NCI-H146 (cell line): ENCODE data around the gene GRID1.

Source experiments
- DNase-seq: peaks from one replicate; lab custom pipeline; 2025; lab: John Stamatoyannopoulos, UW

Gene GRID1

DNA sequence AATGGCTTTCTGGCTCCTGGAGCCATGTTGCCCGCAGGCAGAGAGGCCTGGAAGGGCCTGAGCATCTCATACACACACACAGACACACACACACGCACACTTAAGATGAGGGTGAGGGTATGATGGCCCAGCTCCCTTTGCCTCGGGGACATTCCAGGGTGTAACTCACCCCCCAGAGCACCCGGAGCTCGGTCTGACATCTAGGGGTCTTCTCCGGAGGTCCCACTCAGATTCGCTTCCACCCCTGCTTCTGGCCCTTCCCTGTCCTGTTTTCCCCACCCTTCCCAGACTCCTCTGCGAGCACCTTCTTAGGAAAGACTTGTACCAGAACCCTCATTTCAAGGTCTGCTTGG lies 304.4 kb downstream of the GRID1 start:
- no peak for DNase-seq

DNA sequence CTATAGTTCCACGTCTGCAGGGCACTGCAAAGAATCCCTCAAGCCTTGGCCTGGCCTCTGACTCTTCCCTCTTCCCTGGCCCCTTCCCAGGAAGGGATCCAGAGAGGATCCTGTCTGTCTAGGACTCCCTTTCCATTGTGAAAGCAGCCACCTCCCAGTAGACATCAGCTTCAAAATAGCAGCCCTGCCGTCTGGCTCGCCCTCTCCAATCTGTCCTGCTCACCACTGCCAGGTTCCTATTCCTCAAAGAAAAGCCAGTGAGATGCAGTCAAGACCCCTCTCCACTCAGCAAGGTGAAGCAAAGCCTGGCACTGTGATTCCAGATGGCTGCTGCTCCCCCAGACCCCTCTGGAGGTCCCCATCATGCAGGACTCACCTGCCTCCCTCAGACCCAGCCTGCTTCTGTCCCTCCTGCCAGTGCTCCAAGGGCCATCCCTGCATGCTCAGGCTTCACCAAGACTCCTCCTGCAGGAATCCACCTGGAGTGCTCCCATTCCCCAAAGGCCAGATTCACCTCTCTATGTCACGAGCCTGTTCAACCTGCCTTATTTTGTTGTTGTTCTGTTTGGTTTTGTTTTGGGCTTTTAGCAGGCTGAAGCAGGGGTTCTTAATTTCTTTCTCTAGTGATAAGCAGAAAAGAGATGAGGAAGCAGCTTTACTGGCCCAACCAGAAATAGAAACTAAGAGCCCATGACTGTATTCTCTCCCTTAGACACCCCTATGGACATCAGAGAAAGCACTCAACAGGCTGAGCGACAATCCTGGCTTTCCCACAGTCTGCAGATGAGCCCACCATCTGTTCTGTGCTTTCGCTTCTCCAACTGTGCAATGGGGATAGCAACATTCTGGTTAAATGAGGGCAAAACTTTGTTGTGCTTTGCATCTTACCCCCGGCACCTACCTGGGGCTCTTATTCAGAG lies 305.1 kb downstream of the GRID1 start:
- DNase-seq: no peak

DNA sequence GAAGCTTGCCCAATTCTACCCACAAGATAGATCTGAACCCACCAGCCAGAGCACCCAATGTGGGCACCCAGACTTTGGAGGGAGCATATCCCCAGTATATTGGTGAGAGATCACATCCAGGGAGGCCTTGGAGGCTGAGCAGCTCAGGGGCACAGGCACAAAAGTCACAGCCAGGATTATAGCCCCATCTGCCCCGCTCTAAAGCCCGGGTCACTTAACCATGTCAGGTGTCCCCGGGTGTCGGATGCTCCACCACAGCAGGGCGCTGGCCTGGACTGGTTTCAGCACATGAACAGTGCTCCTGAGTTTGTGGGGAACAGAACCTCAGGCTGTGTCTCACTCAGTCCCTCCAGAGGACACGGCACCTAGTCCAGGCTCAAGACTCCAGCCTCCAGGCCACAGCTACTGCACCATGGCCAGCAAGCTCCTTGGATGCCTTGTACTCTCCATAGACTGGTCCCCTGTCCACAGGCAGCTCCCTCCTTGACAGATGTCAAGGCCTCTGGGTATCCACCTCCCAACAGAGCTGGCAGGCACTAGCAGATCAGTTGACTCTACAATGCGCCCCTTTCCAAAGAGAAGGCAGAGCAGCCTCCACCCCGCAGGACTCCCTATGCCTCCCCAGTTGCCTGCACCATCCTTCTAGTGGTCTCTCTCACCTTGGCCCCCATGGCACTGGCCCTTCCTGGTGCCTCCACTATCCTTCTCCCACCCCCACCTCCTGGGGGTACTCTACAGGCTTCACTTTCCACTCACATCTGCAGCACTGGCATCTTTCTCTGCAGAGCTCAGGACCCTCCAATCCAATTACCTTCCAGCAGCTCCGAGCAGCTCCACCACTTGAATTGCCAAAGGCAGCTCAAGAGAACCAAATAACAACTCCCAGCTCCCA lies 306.0 kb downstream of the GRID1 start:
- no peak for DNase-seq

DNA sequence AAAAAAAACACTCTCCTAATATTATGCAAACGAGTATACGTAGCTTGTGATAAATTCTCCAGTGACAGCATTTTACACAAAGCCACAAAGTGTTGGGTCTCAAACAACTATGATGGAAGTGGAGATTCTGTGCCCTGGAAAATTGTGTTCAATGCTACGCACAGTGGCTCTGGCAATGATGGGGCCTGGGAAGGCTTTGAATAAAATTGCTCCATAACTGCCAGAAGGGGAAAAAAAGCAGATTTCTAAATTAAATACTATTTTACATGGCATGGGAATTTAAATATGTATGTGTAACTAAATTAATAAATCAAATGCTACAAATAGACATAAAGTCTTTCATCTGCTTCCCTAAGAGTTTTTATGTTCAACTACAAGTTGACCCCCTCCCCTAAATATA lies 306.7 kb downstream of the GRID1 start:
- no peak for DNase-seq

DNA sequence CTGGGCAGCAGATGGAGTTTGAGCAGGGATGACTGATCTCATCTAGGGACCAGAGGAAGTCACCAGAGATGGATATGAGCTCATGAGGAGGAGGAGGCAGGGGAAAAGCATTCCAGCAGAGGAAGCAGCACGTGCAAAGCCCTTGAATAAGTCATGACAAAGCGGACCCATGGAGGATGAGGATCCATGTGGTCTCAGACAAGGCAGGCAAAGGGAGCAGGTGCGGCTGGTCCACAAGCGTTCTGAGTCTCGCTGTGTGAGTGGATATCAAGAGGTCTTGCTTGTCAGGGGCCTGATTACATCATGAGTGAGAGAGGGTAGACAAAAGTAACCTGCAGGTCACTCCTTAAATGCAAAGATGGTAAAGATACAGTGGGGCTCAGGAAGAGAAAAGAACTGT lies 307.6 kb downstream of the GRID1 start:
- no peak for DNase-seq

DNA sequence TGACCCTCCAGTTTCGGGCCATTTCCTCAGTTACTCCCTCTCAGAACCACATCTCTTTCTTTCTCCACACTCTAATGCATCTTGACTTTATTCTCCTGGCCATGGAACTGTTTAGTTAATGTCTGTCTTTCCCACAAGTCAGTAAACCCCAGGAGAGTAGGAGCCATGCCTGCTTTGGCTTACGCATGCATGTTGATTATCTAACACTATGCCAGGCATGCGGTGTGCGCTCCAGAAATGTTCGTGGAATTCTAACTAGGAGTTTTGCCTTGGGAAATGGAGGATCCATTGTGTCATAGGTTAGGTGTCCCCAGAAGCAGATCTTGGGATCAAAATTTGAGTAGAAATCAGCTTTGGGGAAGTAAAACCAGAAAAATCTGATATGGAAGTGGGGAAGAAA lies 308.9 kb downstream of the GRID1 start:
- DNase-seq: no peak

DNA sequence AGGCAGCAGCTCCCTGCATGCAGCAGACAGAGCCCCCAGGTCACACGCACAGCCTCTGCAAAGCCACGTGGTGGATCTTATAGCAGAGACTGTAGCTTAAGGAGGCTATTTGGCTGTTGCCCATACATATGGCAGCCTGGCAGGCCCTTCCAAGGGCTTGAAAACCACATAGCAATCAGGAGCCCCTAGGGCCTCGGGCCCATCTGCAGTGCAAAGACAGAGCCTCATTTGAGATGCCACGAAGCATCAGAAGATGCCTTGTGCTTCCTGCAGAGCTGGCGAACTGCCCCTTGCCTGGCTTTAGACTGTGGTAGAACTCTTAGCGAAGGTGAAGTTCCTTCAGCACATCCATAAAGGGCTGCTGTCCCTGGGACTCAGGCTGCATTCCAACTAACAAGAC lies 309.9 kb downstream of the GRID1 start:
- no peak for DNase-seq

DNA sequence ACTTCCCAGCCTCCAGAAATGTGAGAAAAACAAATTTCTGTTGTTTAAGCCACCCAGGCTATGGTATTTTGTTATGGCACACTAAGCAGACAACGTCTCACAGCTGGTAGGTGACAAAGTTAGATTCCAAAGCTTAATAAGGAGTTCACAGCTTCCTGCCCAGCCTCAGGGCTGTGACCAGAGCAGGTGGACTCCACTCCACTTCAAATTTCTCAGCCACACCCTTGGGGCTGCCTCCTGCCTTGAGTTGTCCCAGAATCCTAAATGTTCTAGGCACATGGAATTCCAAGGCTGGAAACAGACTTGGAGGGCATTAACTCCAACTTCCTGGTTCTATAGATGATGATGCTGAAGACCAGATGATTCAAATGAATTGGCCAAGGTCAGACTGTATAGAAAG lies 310.7 kb downstream of the GRID1 start:
- no peak for DNase-seq

DNA sequence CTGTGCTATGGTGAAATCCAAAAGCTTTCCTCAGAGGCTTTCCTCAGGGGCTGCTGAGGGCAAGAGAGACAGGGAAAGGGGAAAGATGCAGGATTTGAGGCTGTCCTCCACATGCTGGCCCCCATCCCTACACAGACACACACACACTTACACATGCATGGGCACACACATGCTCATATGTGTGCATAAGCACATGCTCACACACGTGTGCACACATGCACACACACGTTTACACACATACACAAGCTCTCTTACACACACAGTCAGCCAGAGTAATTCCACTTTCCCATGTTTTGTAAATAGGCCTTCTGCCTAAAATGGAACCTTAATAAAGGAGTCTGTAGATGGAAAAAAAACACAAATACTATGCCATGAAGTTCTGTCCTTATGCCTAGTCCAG lies 312.9 kb downstream of the GRID1 start:
- DNase-seq: no peak

DNA sequence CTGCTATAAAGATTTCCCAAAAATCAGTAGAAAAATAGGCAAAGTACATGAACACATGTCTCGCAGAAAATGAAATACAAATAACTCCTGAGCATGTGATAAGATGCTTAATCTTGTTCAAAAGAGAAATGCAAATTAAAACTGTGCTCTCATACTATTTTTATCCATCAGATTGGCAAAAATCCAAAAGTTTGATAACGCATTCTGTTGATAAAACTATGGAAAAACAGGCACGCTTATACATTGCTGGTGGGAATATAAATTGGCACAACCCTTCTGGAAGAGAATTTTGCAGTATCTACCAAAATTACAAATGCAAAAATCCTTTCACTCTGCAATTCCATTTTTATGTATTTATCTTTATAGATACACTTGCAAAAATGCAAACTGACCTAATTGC lies 315.0 kb downstream of the GRID1 start:
- DNase-seq: no peak

DNA sequence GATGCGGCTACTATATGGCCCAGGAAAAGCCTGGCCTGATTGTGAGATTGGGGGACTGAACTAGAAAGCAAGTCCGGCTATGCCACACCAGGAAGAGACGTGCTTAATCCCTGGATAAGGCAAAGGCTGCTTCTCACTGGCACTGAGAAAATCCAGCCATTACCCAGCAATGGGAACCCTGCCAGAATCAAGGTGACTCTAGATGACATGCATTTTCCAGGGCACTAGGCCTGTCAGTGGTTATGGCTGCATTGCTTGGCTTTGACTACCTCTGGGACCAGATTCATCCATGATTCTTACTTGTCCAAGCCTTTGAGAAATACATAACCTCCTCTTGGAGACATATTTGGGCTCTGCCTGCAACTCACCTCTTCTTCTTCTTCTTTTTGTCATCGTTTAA lies 317.2 kb downstream of the GRID1 start:
- DNase-seq: no peak

DNA sequence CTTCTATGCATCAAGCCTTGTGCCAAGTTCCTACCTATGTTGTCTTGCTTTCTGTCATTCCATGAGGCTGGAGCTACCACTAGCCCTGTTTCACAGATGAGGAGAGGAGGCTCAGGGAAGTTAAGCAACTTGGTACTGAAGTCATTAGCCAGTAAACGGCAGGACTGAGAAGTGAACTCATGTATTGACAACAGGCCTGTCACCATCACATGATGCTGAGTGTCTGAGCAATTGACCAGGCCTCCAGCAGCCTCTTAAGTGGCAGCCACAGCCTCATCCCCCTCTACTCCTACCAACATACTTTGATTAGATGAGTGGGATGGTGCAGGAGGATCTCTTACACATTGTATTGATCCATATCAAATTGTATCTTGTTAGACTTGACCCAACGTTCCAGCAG lies 317.6 kb downstream of the GRID1 start:
- DNase-seq: no peak

DNA sequence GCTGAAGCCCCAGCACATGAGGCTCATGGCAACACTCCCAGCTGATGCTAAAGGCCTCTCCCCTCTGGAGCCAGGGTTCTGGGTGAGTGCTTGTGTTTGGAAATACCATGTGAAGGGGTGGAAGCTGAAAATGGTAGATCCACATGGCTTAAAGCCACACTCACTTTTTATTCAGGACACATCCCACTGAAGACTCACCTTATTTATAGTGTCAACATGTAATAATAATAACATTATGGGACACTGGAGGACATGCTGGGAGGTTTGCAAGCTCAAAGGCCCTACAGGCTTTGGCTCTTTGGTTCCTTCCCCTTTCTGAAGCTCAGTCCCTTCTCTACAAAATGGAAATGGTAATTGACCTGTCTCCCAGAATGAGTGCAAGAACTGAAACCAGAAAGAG lies 318.0 kb downstream of the GRID1 start:
- DNase-seq: no peak

DNA sequence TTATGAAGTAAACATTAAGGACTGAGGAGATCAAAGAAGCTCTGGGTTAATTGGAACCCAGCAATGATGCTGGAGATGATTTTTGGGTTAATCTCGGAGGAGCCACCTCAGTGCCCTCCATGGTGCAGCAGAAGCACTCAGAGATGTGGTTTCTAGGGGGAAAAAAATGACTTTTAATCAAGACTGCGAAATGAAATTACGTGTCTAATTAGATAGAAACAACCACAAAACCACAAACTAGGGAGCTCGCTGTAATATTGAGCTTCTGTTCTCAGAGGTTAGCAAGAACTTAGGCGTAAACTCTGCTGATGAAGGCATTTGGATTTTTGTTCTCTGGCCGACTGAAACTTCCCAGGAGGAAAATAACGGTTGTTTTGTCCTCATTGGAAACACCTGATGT lies 319.0 kb downstream of the GRID1 start:
- DNase-seq: no peak

DNA sequence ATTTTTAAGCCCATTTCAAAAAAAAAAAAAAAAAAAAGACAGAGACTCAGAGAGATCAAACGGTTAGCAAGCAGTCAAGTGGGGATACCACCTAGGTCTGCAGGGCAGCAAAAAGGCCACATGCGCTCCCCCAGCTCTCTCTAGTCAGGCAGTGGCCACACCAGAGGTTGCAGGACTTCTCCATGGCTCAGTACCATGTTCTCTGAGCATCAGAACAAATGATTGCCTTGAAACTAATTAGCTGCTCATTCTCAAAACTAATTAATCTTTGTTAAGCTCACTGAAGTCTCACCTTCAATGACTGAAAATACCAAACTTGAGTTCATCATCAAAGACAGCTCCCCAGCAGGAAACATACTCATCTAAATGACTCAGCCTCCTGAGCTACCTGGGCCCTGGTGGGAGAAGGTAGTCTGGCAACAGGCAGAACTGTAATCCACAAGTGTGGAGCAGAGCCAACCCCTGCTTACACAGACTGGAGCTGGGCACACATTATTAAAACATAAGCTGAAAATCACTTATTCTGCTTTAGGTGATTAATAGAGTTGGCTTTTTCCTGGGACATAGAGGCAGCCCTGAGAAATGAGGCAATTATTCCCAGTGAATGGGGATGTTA lies 319.6 kb downstream of the GRID1 start:
- DNase-seq: no peak

DNA sequence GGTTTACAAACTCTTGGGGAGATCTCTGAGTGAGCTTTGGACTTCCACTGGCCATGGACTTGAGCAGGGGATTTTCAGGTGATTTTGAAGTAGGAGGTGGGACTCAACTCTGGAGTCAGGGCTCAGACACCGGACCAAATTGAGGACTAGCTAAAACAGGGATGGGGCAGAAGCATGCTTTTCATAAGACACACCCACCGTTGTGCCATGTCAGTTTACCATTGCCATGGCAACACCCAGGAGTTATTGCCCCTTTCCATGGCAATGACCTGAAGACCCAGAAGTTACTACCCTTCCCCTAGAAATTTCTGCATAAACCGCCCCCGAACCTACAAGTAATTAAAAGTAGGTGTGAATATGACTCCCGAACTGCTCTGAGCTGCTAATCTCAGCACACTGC lies 320.7 kb downstream of the GRID1 start:
- DNase-seq: no peak

DNA sequence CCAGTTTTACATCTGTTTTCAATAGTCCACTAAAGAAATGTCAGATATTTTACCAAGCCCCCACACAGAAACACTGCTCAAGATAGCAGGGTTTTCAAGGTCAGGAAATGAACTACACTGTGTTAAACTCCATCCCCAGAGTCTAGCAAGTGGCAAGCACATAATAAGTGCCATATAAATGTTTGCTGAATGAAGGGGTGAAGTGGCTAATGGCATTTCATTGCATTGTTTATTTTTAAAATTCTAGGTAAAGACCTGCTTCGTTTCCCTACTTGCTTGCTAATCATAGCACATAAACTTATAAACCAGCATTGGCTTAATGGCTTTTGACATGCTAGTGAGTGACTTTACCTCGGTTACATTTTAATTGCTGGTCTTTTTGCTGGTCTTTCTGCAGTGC lies 322.6 kb downstream of the GRID1 start:
- no peak for DNase-seq

DNA sequence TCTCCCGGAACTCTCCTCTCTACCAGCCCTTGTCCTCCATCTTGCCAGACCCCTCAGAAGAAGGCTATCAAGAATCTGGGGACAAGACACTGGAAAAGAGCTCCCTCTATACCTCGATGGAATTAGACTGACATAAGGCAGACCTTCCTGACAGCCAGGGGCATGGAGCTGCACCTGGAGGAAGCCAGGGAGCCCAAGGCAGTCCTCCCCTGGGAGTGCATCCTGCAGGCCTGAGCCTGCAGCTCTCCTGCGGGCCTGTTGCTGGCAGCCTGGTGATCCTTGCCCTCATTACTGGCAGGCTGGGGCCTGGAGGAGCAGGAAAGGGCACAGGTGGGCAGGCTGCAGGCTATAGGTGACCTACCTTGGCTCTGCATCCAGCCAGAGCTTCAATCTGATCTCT lies 323.4 kb downstream of the GRID1 start:
- DNase-seq: no peak

DNA sequence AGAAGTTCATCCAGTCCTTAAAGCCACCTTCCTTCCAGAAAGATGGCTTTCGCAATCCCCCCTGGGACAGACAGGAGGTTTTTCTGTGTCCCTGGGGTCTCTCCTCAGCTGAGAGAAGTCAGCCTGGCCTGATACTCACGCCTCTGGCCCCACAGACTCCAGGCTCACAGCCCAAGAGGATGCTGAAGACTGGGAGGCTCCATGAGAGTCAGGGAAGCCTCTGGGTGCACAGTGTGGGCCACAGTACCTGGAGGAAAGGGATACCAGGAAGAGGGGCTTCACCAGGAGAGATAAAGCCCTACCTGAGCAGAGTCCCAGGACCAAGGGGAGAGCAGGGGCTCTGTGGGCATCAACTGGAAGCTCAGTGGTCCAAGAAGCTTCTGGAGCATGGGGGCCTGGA lies 324.4 kb downstream of the GRID1 start:
- DNase-seq: no peak

DNA sequence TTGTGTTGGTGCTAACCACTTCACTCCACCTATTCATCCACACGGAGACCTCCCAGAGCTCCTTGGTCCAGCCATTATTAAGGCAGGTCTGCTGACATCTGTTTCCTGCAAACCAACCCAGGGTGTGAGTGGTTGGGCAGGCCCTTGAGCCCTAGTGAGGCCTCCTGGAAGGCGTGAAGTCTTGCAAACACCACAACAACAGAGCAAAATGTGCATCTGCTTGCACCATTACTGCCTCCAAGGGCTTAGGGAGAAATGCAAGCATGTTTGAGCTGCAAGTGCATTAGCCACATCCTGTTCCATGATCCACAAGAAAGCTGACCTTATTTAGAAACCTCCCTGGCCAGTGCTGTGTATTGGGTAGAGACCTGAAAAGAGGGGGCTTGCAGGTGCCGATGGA lies 325.5 kb downstream of the GRID1 start:
- no peak for DNase-seq

DNA sequence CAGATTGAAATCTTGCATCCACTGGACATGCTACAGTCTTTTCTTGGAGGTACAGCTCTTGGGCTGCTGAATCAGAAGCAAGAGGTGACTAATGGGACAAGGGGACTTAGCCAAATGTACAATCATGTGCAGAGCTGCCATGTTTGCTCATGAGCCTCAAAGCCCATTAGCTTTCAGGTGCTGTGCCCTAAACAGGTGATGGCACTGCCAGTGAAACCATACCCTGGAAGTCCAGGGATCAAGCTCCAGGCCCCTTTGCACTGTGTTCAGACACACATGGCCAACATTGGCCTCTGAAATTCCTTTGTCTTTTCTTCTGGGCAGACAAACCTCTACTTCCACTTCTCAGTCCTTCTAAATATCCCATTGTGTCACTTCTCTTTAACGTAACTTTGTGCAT lies 328.2 kb downstream of the GRID1 start:
- no peak for DNase-seq

DNA sequence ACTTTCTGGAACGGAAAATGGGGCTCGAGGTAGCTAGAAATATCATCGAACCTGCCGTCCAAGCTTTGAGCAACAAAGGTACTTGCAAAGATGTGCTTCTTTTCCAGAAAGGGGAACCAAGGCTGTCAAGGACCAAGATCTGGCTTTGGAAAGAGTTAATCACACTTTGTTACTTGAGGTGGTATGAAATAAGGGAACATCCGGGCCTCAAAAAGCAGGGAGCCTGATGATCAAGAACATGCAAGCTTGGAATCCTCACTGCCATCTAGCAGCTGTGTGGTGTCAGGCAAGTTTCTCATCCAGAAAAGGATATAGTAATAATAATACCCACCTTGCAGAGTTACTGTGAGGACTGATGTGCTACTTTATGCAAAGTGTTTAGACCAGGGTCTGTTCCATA lies 329.5 kb downstream of the GRID1 start:
- DNase-seq: no peak

DNA sequence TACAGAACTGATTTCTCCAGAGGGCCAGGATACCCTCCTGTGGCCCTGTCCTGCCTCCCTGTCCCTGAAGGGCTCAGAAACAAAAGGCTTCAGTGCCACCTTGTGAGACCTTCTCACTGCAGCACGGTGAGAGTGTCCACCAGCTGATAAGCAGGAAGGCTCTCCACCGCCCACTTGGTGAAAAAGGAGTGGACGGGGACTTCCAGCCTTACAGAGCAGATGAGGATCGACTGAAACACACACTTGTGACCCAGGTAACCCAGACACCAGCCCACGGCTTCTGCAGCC lies 330.1 kb downstream of the GRID1 start:
- DNase-seq: no peak
